Peyer's patch (tissue), 4 donors: ENCODE results near the gene LCLAT1.

ENCODE experiments used
- POLR2A ChIP-seq, 2 donors: fragments of 450-650 bp; IDR thresholded peaks; one replicate each; pipeline ENCODE4 v1.5.1; 2017; ENCODE audit warnings: antibody characterized with exemption in 2 of 2, mild to moderate bottlenecking in 2 of 2, moderate library complexity in 2 of 2
- TF ChIP-seq, protein P1 (sequence below), 6 experiments: fragments of 450-650 bp in 4 of 6; fragments of 200-600 bp in 2 of 6; sonication (generic) in 1 of 6; IDR thresholded peaks; one replicate each; pipeline ENCODE4 v1.5.1; 2017 to 2019; ENCODE audit warnings: antibody characterized with exemption in 6 of 6, mild to moderate bottlenecking in 3 of 6, moderate library complexity in 1 of 6

DNA sequence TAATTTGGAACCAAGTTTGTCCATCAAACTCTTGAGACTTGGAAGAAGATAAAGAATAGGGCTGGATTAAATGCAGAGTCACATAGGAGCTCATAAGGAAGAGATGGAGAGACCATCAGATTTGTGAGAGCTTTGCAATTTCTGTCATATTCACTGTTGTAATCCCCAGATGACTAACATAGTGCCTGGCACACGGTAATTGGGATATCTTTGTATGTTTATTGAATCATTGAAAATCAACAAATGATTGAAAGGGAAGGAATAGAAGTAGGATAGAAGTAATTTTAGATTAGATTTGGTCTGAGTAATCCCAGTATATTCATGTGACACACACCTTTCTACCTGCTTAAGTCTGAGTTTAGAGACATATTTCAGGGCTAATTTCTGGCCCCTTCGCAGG, 75.4 kb downstream of the LCLAT1 start:
- TF ChIP-seq, protein P1, sequence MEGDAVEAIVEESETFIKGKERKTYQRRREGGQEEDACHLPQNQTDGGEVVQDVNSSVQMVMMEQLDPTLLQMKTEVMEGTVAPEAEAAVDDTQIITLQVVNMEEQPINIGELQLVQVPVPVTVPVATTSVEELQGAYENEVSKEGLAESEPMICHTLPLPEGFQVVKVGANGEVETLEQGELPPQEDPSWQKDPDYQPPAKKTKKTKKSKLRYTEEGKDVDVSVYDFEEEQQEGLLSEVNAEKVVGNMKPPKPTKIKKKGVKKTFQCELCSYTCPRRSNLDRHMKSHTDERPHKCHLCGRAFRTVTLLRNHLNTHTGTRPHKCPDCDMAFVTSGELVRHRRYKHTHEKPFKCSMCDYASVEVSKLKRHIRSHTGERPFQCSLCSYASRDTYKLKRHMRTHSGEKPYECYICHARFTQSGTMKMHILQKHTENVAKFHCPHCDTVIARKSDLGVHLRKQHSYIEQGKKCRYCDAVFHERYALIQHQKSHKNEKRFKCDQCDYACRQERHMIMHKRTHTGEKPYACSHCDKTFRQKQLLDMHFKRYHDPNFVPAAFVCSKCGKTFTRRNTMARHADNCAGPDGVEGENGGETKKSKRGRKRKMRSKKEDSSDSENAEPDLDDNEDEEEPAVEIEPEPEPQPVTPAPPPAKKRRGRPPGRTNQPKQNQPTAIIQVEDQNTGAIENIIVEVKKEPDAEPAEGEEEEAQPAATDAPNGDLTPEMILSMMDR (IDR thresholded peaks at IDR 0.05): no peak
- TF ChIP-seq POLR2A (IDR thresholded peaks at IDR 0.05): no peak
